Measurements from ENCODE around the gene COMTD1.

DNA sequence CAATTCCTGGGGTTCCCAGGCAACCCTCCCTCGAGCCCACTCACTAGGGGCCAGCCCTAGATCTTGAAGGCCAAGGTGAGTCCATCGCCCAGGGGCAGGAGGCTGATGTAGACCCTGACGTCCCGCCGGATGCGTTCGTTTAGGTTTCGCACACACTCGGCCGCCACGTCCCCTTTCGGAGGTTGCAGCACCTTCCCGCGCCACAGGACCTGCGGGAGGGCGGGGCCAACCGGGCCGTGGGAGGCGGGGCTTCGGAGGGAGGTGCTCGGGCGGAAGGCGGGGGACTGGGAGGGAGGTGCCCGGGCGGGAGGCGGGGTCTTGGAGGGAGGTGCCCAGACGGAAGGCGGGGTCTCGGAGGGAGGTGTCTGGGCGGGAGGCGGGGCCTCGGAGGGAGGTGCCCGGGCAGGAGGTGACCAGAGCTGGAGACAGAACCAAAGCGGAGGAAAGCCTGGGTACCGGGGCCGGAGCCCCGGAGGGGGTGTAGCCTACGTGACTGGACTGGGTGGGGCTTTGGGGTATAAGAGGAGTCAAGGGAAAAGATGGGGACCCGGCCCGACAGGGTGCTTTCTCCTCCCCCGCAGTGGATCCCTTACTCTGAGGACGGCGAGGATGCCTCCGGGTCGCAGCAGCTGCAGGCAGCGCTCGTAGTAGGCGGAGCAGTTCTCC, 1.6 kb downstream of the COMTD1 start:
- TF ChIP-seq CTCF (conservative IDR thresholded peaks at IDR 0.05; ENCODE audit: low read depth, low read length), result no peak
- no peak for TF ChIP-seq FOS (IDR thresholded peaks at IDR 0.05; ENCODE audit: low read depth, low read length)
- no peak for TF ChIP-seq POLR2A (IDR thresholded peaks at IDR 0.05; ENCODE audit: low read depth, low read length)
- no peak for TF ChIP-seq MXI1 (IDR thresholded peaks at IDR 0.05; ENCODE audit: borderline replicate concordance, low read depth, low read length)
- no peak; the same call in 1 of the 2 replicates for TF ChIP-seq MAZ (IDR thresholded peaks at IDR 0.05; ENCODE audit: borderline replicate concordance, low read depth, low read length)
- no peak for TF ChIP-seq BHLHE40 (IDR thresholded peaks at IDR 0.05; ENCODE audit: low read depth, low read length)

Data from IMR-90 (cell line).